Measurements from ENCODE around the gene ZCCHC7. TPM values are rescaled to one million over a fixed set of nuclear protein-coding genes. Genes with fewer than 3 reads are reported as not detected.
"Not testable (repeated sequence)": the region's sequence is repeated elsewhere in the genome, so short reads cannot be mapped to it uniquely, and the experiment has no call there.

The ZCCHC7 gene
- total and polyA plus RNA-seq, 5 donors from 2014 or later = 32.3 to 43.6 (median 34.8) TPM

DNA sequence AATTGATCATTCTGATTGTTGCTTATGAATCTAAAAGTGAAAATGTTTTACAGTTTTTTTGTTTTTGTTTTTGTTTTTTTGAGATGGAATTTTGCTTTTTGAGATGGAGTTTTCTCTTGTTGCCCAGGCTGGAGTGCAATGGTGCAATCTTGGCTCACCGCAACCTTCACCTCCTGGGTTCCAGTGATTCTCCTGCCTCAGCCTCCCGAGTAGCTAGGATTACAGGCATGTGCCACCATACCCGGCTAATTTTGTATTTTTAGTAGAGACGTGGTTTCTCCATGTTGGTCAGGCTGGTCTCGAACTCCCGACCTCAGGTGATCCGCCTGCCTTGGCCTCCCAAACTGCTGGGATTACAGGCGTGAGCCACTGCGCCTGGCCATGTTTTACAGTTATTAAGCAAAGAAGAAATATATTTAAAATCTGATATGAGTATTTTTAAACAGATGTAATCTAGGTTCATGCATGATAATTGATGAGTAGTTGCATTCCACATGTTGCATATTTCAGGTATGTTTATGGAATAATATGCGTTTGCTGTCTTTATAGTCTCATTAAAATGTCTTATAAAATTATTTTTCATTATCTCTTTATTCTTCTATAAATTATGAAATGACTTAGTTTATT lies 171.4 kb downstream of the ZCCHC7 start:
- H3K4me3 ChIP-seq (ENCODE audit: low read depth, low read length); H3K27ac ChIP-seq (ENCODE audit: insufficient read depth, low read length, poor library complexity, severe bottlenecking); H3K9me3 ChIP-seq (ENCODE audit: control insufficient read depth in 2 of 2, low read length in 2 of 2); H3K36me3 ChIP-seq (ENCODE audit: control insufficient read depth, insufficient read depth, low read length); DNase-seq; ATAC-seq (ENCODE audit: low read depth in 2 of 2); H3K4me3 Mint-ChIP-seq; H3K9me3 Mint-ChIP-seq; H3K27me3 ChIP-seq (ENCODE audit: control insufficient read depth, insufficient read depth, low read length); H3K27ac Mint-ChIP-seq; H3K27me3 Mint-ChIP-seq: not testable (repeated sequence)
- H3K4me1 ChIP-seq (ENCODE audit: control insufficient read depth, insufficient read depth, low read length, poor library complexity, severe bottlenecking) = peaks cover 12% of the 10 kb centered on the region
- Mint-ChIP-seq H3K36me3 (peaks cover 18% of the 10 kb centered on the region), H3K4me1 (peaks cover 36 to 60% (median 52%) of the 10 kb centered on the region in 4 donors)

DNA sequence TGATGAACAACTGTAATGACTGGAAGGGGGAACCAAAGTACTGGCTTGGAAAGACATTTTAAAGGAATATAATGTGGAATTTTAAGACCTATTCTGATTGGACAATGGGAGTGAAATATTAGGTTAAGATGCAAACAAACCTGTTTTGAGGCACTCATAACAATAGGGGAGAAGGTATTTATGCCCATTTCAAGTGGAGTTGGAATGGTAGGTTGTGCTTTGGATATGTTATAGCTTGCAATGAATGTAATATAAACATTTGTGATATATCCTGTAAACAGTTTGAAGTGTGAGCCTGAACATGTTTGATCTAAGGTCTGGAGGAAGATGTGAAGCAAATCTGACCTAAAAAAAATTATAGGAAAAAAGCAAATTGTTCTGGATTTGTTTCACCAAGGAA lies 172.5 kb downstream of the ZCCHC7 start:
- Histone ChIP-seq H3K27ac (ENCODE audit: insufficient read depth, low read length, poor library complexity, severe bottlenecking) (no peak overlapping the region), H3K4me3 (ENCODE audit: low read depth, low read length) (no peak overlapping the region), H3K36me3 (ENCODE audit: control insufficient read depth, insufficient read depth, low read length) (no peaks in the 10 kb centered on the region), H3K9me3 (ENCODE audit: control insufficient read depth in 2 of 2, low read length in 2 of 2) (no peaks in the 10 kb centered on the region), H3K4me1 (ENCODE audit: control insufficient read depth, insufficient read depth, low read length, poor library complexity, severe bottlenecking) (peaks cover 12% of the 10 kb centered on the region), H3K27me3 (ENCODE audit: control insufficient read depth, insufficient read depth, low read length) (no peaks in the 10 kb centered on the region)
- peaks cover 36 to 61% (median 54%) of the 10 kb centered on the region in 4 donors for H3K4me1 Mint-ChIP-seq
- DNase-seq (no peak), ATAC-seq (ENCODE audit: low read depth in 2 of 2) (no peak)
- H3K9me3 Mint-ChIP-seq = peaks cover 0 to 4% (median 0%) of the 10 kb centered on the region in 7 donors
- H3K36me3 Mint-ChIP-seq = peaks cover 18% of the 10 kb centered on the region
- H3K4me3 Mint-ChIP-seq = no peak overlapping the region
- H3K27me3 Mint-ChIP-seq = no peaks in the 10 kb centered on the region
- peak overlapping the region in 1 of 3 donors; percentile 16 for H3K27ac Mint-ChIP-seq

DNA sequence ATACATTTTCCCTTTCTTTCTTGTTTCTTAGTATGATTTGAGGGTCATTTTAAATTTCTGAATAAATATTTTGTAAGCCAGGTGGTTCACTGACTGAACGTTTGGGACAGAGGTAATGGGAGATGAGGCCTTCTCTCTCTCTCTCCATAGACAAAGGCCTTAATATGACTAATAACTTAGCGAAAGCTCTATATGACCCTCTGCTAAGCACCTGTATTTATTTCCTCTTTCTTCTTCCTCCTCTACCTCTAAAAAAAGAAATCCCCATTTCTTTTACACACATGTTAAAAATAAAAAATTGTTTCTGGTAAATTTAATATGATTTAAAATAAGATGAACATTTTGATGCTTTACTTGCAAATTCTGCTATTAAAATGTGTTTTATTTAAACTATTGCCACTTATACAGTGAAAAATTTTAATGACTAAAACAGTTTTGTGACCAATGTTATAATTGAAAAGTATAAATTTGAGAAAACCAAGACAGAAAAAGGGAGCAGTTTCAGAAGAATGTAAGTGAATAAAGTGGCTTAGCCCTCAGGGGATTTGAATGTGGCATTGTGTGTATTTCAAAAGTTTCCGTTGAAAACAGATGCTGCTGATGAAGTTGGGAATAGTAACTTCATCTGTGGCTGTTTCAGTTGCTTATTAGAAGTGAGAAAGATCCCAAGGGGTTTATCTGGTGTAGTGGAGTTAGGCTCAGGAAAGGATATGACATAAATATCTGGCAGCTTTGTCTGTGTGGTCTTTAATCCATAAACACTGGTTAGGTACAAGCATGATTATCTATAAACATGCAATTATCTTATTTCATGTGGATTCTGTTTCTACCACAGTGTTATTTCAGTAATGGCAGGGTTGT lies 173.5 kb downstream of the ZCCHC7 start:
- Histone ChIP-seq H3K4me1 (ENCODE audit: control insufficient read depth, insufficient read depth, low read length, poor library complexity, severe bottlenecking) (peaks cover 12% of the 10 kb centered on the region), H3K27ac (ENCODE audit: insufficient read depth, low read length, poor library complexity, severe bottlenecking) (no peak overlapping the region), H3K27me3 (ENCODE audit: control insufficient read depth, insufficient read depth, low read length) (no peaks in the 10 kb centered on the region), H3K4me3 (ENCODE audit: low read depth, low read length) (no peak overlapping the region), H3K36me3 (ENCODE audit: control insufficient read depth, insufficient read depth, low read length) (no peaks in the 10 kb centered on the region), H3K9me3 (ENCODE audit: control insufficient read depth in 2 of 2, low read length in 2 of 2) (no peaks in the 10 kb centered on the region)
- no peak for DNase-seq
- Mint-ChIP-seq H3K9me3 (peaks cover 0 to 4% (median 0%) of the 10 kb centered on the region in 7 donors), H3K27me3 (no peaks in the 10 kb centered on the region), H3K4me1 (peaks cover 35 to 65% (median 59%) of the 10 kb centered on the region in 4 donors), H3K27ac (peak overlapping the region in 1 of 3 donors; percentile 7), H3K4me3 (no peak overlapping the region), H3K36me3 (peaks cover 15% of the 10 kb centered on the region)
- no peak for ATAC-seq (ENCODE audit: low read depth in 2 of 2)

DNA sequence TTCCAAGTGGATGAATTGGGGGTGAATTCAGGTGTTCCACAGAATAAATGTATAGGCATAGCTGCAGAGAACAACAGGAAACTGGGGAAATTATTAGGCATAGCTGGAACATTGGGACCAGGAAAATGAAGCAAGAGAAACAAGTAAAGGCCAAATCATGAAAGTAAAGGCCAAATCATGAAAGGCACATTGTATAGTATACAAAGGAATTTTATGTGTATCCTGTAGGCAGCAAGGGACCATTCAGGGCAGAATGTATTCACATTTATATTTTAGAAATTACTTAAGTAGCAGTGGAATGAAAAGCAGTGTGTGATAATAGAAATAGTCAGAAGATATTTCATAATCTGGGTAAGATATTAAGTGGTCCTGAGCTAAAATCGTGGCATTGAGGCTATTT lies 174.8 kb downstream of the ZCCHC7 start:
- H3K4me3 Mint-ChIP-seq = no peak overlapping the region
- Histone ChIP-seq H3K36me3 (ENCODE audit: control insufficient read depth, insufficient read depth, low read length) (no peaks in the 10 kb centered on the region), H3K27ac (ENCODE audit: insufficient read depth, low read length, poor library complexity, severe bottlenecking) (no peak overlapping the region), H3K9me3 (ENCODE audit: control insufficient read depth in 2 of 2, low read length in 2 of 2) (no peaks in the 10 kb centered on the region), H3K4me1 (ENCODE audit: control insufficient read depth, insufficient read depth, low read length, poor library complexity, severe bottlenecking) (peaks cover 13% of the 10 kb centered on the region), H3K27me3 (ENCODE audit: control insufficient read depth, insufficient read depth, low read length) (no peaks in the 10 kb centered on the region), H3K4me3 (ENCODE audit: low read depth, low read length) (no peak overlapping the region)
- H3K9me3 Mint-ChIP-seq = peaks cover 0 to 3% (median 0%) of the 10 kb centered on the region in 7 donors
- peak overlapping the region in 2 of 3 donors; percentile 5 to 68 for H3K27ac Mint-ChIP-seq
- no peaks in the 10 kb centered on the region for H3K27me3 Mint-ChIP-seq
- DNase-seq (no peak), ATAC-seq (ENCODE audit: low read depth in 2 of 2) (no peak)
- peaks cover 35 to 66% (median 53%) of the 10 kb centered on the region in 4 donors for H3K4me1 Mint-ChIP-seq
- H3K36me3 Mint-ChIP-seq = peaks cover 8% of the 10 kb centered on the region

DNA sequence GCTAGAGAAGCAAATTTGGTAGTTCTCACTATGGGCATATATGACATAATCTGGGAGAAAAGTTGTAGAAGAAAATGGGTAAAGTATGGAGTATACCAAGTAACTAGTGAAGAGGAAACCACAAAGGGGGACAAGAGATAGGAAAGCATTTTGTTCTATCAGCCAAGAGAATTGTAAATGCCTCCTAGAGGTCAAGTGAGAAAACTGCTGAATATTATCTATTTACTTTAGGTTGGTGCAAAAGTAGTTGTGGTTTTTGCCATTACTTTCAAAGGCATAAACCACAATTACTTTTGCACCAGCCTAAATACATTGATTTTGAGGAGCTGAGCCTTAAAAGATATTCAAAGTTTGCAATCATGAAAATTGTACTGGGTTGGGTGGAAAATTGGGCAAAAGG lies 175.4 kb downstream of the ZCCHC7 start:
- Mint-ChIP-seq H3K4me1 (peaks cover 38 to 72% (median 53%) of the 10 kb centered on the region in 4 donors), H3K36me3 (peaks cover 8% of the 10 kb centered on the region), H3K27me3 (no peaks in the 10 kb centered on the region), H3K27ac (peak overlapping the region in 1 of 3 donors; percentile 5), H3K9me3 (peaks cover 0 to 3% (median 0%) of the 10 kb centered on the region in 7 donors), H3K4me3 (peak overlapping the region in 1 of 4 donors; percentile 19)
- Histone ChIP-seq H3K9me3 (ENCODE audit: control insufficient read depth in 2 of 2, low read length in 2 of 2) (no peaks in the 10 kb centered on the region), H3K36me3 (ENCODE audit: control insufficient read depth, insufficient read depth, low read length) (no peaks in the 10 kb centered on the region), H3K4me1 (ENCODE audit: control insufficient read depth, insufficient read depth, low read length, poor library complexity, severe bottlenecking) (peaks cover 20% of the 10 kb centered on the region), H3K27ac (ENCODE audit: insufficient read depth, low read length, poor library complexity, severe bottlenecking) (no peak overlapping the region), H3K27me3 (ENCODE audit: control insufficient read depth, insufficient read depth, low read length) (no peaks in the 10 kb centered on the region), H3K4me3 (ENCODE audit: low read depth, low read length) (no peak overlapping the region)
- ATAC-seq (ENCODE audit: low read depth in 2 of 2) (no peak), DNase-seq (no peak)

DNA sequence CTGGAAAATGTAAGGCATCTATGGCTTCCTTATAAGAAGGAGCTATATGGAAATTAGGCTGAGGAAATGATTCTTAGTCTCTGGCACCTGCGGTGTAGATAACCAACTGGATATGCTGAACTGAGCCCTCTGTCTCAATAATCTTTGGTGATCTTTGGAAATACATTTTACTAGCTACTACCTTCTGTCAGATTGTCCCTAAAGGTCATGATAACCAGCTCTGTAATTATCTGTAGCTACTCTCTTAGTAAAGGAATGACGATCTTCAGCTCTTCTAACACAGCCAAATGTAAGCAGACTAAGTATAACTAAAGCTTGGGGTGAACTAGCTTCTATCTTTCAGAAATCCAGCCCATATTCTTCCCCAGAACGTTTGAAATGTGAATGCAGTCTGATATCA lies 177.2 kb downstream of the ZCCHC7 start:
- H3K9me3 Mint-ChIP-seq = peaks cover 0 to 3% (median 0%) of the 10 kb centered on the region in 7 donors

DNA sequence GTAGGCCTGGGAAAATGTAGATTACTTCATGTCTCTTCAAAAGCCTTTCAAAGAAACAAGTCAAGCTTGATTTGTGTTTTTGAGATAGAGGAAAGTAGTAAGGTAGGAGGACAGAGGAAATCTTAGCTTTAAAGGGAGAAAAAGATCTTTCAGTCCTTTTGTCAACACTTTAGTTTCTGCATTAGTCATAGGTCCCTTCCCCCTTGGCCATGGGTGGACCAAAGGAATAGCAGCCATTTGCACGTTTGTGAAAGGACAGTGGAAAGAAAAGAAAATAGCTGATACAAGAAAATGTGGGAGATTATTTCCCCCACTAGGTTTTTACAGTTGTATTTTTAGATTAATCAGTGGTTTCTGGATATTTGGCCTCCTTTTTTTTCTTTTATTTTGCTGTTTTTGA lies 180.2 kb downstream of the ZCCHC7 start:
- ATAC-seq (ENCODE audit: low read depth in 2 of 2) = no peak
- Mint-ChIP-seq H3K4me3 (no peak overlapping the region), H3K27me3 (no peaks in the 10 kb centered on the region), H3K36me3 (peaks cover 25% of the 10 kb centered on the region), H3K27ac (peak overlapping the region in 1 of 3 donors; percentile 39), H3K9me3 (peaks cover 0 to 5% (median 0%) of the 10 kb centered on the region in 7 donors), H3K4me1 (peaks cover 37 to 63% (median 45%) of the 10 kb centered on the region in 4 donors)
- Histone ChIP-seq H3K9me3 (ENCODE audit: control insufficient read depth in 2 of 2, low read length in 2 of 2) (no peaks in the 10 kb centered on the region), H3K27ac (ENCODE audit: insufficient read depth, low read length, poor library complexity, severe bottlenecking) (no peak overlapping the region), H3K4me1 (ENCODE audit: control insufficient read depth, insufficient read depth, low read length, poor library complexity, severe bottlenecking) (peaks cover 35% of the 10 kb centered on the region), H3K4me3 (ENCODE audit: low read depth, low read length) (no peak overlapping the region), H3K36me3 (ENCODE audit: control insufficient read depth, insufficient read depth, low read length) (peaks cover 12% of the 10 kb centered on the region), H3K27me3 (ENCODE audit: control insufficient read depth, insufficient read depth, low read length) (no peaks in the 10 kb centered on the region)
- DNase-seq = no peak

More for the DNA sequence above, 177.2 kb downstream of the ZCCHC7 start:
- Histone ChIP-seq H3K4me1 (ENCODE audit: control insufficient read depth, insufficient read depth, low read length, poor library complexity, severe bottlenecking) (peaks cover 37% of the 10 kb centered on the region), H3K27ac (ENCODE audit: insufficient read depth, low read length, poor library complexity, severe bottlenecking) (no peak overlapping the region), H3K4me3 (ENCODE audit: low read depth, low read length) (no peak overlapping the region), H3K27me3 (ENCODE audit: control insufficient read depth, insufficient read depth, low read length) (no peaks in the 10 kb centered on the region), H3K36me3 (ENCODE audit: control insufficient read depth, insufficient read depth, low read length) (no peaks in the 10 kb centered on the region), H3K9me3 (ENCODE audit: control insufficient read depth in 2 of 2, low read length in 2 of 2) (no peaks in the 10 kb centered on the region)
- no peaks in the 10 kb centered on the region for H3K27me3 Mint-ChIP-seq
- DNase-seq (no peak), ATAC-seq (ENCODE audit: low read depth in 2 of 2) (no peak)
- peaks cover 52 to 81% (median 56%) of the 10 kb centered on the region in 4 donors for H3K4me1 Mint-ChIP-seq
- no peak overlapping the region for H3K4me3 Mint-ChIP-seq
- peaks cover 11% of the 10 kb centered on the region for H3K36me3 Mint-ChIP-seq
- H3K27ac Mint-ChIP-seq = no peak overlapping the region

Data from CD4-positive, CD25-positive, alpha-beta regulatory T cell (primary cell).